NCI-H510A (cell line): ENCODE data around the gene FBRSL1.
"Not testable (repeated sequence)": the region's sequence is repeated elsewhere in the genome, so short reads cannot be mapped to it uniquely, and the experiment has no call there.

Experiments
- DNase-seq: peaks from one replicate; lab custom pipeline; 2025; lab: John Stamatoyannopoulos, UW

Gene FBRSL1

DNA sequence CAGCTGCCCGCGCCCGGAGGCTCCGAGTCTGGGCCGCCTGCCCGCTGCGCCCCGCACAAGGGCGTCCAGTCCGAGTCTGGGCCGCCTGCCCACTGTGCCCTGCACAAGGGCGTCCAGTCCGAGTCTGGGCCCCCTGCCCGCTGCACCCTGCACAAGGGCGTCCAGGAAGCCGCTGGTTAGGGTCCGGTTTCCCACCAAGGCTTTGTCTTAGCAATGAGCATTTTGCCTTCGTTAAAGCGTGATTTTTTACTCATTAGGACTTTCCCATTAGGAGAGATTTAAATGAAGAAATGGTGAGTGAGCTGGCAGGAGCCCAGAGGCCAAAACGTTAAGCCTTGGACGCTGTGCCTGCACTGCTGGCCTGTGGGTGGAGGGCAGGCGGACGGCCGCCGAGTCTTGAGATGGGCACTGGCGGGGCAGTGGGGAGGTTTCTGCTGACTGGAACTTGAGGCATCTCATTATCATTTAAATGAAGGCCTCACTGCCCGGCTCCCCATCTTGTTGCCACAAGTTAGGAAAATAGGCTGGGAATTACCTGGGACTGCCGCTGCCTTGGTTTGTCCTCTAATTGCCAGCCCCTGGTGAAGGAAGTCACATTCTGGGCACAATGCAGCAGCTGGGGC lies 36.0 kb downstream of the FBRSL1 start:
- no peak for DNase-seq

DNA sequence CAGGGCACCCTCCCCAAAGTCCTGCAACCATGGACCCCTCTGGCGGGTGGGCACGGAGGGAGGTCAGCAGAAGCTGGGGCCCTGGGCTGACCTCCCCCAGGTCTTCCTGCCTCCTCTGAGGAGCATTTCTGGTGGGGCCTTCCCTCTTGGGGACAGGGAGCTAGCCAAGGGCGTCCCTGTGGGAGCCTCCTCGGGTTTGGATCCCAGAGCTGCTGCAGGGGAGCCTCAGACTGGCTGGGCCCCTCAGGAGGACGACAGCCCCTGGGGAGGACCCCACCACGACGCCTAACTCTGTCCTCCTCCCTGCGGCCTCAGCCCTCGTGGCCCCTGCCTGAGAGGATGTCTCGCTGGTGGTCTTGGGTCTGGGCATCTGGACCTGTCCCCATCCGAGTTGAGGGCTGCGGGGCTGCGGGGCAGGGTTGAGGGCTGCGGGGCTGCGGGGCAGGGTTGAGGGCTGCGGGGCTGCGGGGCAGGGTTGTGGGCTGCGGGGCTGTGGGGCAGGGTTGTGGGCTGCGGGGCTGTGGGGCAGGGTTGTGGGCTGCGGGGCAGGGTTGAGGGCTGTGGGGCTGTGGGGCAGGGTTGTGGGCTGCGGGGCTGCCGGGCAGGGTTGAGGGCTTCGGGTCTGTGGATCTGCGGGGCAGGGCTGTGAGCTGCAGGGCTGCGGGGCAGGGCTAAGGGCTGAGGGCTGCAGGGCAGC lies 37.4 kb downstream of the FBRSL1 start:
- DNase-seq, result no peak

- DNase-seq, result no peak
Observed at GRCh38 chr12:132527883-132528264, 37.9 kb downstream of the FBRSL1 start.

- no peak for DNase-seq
Observed at GRCh38 chr12:132528564-132529106, 38.7 kb downstream of the FBRSL1 start.

DNA sequence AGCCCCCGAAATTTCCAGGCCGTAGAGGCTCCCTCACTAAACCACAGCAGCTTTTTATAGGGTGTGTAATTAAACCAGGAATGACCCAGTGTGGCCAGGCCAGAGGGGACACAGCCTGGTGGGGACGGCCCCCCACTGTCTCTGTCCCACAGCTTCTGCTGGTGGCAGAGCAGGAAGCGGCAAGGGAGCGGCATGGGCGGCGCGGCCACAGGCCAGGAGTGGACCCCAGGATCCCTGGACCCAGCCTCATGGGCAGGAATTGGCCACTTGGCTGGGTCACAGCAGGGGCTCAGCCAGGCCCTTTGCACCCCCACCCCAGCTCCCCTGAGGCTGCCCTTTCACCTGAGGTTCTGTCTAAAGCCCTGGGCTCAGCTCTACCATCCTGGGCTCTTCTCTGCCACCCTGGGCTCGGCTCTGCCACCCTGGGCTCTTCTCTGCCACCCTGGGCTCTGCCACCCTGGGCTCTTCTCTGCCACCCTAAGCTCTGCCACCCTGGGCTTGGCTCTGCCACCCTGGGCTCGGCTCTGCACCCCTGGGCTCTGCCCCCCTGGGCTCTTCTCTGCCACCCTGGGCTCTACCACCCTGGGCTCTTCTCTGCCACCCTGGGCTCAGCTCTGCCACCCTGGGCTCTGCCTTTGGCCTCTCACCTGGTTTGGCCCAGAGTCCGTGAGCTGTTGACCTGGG lies 39.3 kb downstream of the FBRSL1 start:
- DNase-seq, result no peak

DNA sequence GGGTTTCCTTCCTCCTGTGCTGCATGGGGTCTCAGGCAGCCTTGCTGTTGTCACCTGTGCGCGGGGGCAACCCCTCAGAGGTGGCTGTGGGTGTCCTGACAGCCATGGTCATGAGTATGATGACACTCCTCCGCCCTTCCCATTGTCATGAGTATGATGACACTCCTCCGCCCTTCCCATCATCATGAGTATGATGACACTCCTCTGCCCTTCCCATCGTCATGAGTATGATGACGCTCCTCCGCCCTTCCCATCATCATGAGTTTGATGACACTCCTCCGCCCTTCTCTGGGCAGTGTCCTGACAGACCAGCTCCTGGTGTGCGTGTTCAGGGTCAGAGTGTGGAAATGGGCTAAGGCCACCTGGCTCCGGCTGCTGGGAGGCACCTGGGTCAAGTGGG lies 40.0 kb downstream of the FBRSL1 start:
- no peak for DNase-seq

DNA sequence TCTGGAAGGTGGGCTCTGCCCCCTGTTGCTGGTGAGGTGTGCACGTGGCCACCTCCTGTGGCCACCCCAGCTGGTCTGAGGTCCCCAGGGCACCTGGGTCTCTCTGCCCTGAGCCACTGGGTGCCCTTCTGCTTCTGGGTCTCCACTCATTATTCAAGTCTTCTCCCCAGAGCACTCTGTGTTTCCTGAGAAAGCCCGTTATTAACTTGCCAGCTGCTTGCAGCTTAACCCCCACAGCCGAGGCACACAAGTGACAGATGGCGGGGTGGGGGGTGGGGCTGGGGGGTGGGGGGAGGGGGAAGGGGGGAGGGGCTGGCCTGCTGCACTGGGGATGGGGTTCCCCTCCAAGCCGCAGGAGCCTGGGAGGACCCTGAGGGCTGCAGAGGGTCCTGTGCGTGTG lies 40.5 kb downstream of the FBRSL1 start:
- DNase-seq, result no peak

DNA sequence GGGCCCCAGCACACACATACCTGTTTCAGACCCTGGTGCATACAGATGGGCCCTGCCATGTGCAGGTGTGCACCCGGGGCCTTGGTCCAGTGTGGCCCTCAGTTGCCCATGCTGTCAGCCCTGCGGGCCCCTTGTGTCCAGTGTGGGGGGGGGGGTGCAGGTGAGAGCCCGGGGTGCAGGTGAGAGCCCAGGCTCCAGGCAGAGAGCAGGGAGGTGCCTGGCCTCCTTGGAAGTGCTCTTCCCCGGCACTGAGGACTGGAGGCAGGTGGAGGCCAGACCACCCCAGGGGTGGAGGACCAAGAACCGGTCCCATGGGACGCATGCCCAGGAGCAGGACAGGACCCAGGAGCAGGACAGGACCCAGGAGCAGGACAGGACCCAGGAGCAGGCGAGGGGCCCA lies 40.9 kb downstream of the FBRSL1 start:
- no peak for DNase-seq

DNA sequence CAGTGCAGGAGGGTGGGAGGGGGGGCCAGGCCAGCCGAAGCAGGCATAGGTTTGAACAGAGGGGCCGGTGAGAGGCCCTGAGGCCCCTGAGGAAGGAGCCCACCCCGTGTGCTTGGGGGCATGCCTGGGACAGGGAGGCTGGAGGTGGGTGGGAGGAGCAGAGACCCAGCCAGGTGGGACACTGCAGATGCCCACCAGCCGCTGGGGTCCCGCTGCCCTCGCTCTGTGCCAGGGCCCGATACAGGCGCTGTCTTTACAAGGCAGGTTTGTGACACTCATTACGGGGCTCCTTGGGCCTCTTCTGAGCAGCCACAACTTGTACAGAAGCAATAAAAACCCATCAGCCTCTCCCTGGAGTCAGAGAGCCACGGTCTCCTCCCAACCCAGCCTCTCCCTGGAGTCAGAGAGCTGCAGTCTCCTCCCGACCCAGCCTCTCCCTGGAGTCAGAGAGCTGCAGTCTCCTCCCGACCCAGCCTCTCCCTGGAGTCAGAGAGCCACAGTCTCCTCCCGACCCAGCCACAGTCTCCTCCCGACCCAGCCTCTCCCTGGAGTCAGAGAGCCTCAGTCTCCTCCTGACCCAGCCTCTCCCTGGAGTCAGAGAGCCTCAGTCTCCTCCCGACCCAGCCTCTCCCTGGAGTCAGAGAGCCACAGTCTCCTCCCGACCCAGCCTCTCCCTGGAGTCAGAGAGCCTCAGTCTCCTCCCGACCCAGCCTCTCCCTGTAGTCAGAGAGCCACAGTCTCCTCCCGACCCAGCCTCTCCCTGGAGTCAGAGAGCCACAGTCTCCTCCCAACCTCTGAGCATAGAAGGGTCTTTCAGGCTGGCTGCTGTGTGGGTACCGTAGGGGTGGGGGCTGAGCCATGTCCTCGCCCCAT lies 43.0 kb downstream of the FBRSL1 start:
- not testable (repeated sequence) for DNase-seq

- no peak for DNase-seq
Observed at GRCh38 chr12:132533584-132533958, 43.6 kb downstream of the FBRSL1 start.

DNA sequence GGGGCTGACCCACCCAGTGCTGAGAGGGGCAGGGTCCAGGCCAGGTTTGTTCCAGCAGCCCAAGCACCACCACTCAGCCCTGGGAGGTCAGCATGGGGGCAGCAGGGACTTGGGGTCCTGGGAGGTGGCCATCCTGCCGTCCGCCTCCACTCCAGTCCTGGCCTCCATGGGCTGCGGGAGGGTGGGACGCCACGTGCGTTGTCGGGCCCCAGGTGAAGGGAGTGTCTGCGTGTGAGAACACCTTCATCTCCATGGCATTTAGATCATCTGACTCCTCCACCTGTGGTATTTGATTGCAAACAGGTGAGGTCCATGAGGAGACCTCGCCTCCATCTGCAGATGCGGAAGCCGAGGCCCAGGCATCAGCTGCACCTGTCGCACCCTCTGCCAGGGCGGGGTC lies 44.1 kb downstream of the FBRSL1 start:
- DNase-seq, result no peak

DNA sequence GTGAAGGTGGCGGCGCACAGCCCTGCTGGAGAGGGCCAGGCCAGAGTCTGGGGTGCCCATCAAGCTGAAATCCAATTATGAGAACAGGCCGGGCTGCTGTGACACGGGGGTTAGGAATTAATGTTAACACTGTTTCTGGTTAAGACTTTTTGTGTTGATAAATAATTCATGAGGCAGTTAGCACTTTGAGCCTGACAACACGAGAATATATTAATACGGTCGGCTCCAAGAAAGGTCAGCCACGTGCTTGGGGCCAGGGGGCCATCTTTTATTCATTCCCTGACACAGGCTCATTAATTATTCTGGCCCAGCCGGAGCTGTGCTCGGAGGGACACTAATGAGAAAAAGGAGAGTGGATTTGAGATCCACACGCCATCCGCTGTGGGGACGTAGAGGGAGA lies 45.1 kb downstream of the FBRSL1 start:
- no peak for DNase-seq

- DNase-seq, result no peak
Observed at GRCh38 chr12:132536102-132536876, 46.3 kb downstream of the FBRSL1 start.

DNA sequence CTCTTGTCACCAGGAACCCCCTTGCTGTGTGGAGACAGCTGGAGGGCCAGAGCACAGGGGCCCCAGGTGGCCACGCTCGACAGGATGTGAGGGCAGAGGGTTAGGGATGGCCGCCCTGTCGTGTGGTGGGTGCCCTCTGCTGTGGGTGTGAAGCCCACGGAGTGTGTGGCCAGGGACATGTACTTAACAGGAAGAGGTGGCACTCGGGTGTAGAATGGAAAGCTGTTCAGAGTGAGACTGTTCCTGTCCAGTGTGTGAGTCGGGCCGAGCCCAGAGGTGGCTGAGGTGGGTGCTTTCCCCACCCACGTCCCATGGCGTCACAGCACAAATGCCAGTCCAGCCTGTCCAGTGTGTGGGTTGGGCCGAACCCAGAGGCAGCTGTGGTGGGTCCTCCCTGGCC lies 47.1 kb downstream of the FBRSL1 start:
- DNase-seq, result no peak

- no peak for DNase-seq
Observed at GRCh38 chr12:132537836-132538662, 48.1 kb downstream of the FBRSL1 start.

DNA sequence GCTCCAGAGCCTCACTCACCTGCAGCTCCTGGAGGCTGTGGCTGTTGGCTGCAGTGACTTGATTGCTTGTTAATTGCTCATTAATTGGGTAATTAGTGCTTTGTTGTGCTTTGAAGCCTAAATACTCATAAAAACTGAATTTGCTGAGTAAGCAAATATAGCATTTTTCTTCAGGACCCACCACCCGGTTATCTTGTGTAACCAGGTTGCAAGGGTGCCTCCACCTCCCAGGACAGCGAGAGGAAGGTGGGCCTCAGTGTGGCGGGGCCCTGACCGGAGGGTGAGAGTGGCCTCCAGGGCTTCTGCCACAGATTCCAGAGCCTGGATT lies 48.7 kb downstream of the FBRSL1 start:
- DNase-seq, result no peak

DNA sequence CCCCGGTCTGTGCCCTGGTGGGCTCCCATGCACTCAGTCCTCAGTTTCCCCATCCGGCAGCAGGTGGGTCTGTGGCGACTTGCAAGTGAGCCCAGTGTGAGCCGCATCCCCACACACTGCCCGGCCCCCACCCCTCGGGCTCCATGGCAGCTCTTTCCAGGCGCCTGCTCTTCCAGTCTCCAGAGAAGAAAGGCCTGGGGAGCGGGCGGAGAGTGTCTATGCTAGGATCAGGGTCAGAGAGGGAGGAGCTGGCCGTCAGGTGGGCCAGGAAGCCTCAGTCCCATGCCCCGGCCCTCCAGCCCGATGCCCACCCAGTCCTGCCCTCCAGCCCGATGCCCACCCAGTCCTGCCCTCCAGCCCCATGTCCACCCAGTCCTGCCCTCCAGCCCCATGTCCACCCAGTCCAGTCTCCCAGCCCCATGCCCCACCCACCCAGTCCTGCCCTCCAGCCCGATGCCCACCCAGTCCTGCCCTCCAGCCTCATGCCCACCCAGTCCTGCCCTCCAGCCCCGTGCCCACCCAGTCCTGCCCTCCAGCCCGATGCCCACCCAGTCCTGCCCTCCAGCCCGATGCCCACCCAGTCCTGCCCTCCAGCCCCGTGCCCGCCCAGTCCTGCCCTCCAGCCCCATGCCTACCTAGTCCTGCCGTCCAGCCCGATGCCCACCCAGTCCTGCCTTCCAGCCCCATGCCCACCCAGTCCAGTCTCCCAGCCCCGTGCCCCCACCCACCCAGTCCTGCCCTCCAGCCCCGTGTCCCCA lies 49.2 kb downstream of the FBRSL1 start:
- no peak for DNase-seq

GRCh38 chr12:132540436-132540835 lies 50.5 kb downstream of the FBRSL1 start:
- DNase-seq, result no peak

GRCh38 chr12:132541200-132541599 lies 51.2 kb downstream of the FBRSL1 start:
- DNase-seq, result no peak

DNA sequence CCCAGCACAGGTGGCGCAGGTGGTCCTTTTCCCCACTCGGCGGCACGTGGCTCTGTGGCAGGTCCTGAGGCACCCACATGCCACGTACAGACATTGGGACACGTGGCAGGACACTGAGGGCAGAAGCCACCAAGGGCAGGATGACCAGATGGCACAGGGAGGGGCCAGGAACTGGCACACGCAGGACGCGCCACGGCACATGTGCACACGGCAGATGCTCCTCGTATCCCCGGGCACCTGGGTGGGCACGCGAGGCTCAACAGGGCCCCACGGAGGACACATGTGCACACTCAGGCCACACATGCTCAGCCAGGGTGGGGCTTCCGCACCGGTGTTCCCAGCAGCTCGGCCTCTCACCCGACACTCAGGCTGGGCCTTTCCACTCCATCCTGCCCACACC lies 52.0 kb downstream of the FBRSL1 start:
- DNase-seq, result no peak
